Measurements from ENCODE around the gene INSC.

DNA sequence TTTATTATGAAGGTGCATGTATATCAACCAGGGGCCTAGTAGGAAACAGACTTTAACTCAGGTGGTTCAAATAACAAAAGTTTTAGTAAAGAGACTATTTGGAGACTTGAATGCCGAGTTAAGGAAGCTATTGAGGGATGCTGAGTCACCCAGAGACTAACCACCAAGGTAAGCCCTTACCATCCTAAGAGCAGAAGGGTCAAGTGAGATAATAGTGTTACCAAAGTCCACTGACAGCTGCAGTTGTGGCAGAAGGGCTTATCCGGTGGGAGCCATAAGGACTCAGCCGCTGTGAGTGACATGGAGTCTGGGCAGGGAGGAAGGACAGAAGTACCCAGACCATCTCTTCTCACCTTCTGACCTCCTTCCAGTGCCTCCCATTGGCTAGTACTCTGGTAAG, 134.0 kb downstream of the INSC start:
- TF ChIP-seq, protein P1, sequence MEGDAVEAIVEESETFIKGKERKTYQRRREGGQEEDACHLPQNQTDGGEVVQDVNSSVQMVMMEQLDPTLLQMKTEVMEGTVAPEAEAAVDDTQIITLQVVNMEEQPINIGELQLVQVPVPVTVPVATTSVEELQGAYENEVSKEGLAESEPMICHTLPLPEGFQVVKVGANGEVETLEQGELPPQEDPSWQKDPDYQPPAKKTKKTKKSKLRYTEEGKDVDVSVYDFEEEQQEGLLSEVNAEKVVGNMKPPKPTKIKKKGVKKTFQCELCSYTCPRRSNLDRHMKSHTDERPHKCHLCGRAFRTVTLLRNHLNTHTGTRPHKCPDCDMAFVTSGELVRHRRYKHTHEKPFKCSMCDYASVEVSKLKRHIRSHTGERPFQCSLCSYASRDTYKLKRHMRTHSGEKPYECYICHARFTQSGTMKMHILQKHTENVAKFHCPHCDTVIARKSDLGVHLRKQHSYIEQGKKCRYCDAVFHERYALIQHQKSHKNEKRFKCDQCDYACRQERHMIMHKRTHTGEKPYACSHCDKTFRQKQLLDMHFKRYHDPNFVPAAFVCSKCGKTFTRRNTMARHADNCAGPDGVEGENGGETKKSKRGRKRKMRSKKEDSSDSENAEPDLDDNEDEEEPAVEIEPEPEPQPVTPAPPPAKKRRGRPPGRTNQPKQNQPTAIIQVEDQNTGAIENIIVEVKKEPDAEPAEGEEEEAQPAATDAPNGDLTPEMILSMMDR (IDR thresholded peaks at IDR 0.05), result no peak
- TF ChIP-seq POLR2AphosphoS5 (IDR thresholded peaks at IDR 0.05) (no peak), EP300 (IDR thresholded peaks at IDR 0.05) (no peak)
